Endothelial cell of umbilical vein (primary cell): ENCODE data around the gene EVI5. TPM values are rescaled to one million over a fixed set of nuclear protein-coding genes. Genes with fewer than 3 reads are reported as not detected.

Experiments
- BruUV-seq: library from RNA; stranded (reverse); fragments of 400-500 nt; replicated peaks from 2 replicates; lab custom pipeline; 2021; lab: Mats Ljungman, UMichigan
- CTCF ChIA-PET: fragments of 300-600, 350-600 bp; sonication (Branson Sonifier 250); formaldehyde crosslinking; loops from one replicate; lab custom pipeline; 2021; ENCODE audit warnings: antibody characterized with exemption, inconsistent platforms; lab: Charles Lee
- POLR2A ChIA-PET: fragments of 300-600, 350-600 bp; sonication (Branson Sonifier 250); formaldehyde crosslinking; loops from one replicate; lab custom pipeline; 2021; ENCODE audit warnings: antibody characterized with exemption, inconsistent platforms; lab: Charles Lee
- DNase-seq: peaks from one replicate; pipeline ENCODE4 v3.0.0-alpha.2; 2011; ENCODE audit warnings: low read depth, low spot score
- FAIRE-seq: peaks from 2 replicates; lab custom pipeline; 2011; peaks lifted over from hg19 to GRCh38; lab: Jason Lieb, UNC
- H2AFZ ChIP-seq: 2 replicates; pipeline ENCODE4 v1.6.0; 2012; ENCODE audit warnings: low read depth, low read length, control low read depth, inconsistent platforms
- H3K27ac ChIP-seq: 2 replicates; pipeline ENCODE4 v1.5.1; 2011; ENCODE audit warnings: low read depth, mild to moderate bottlenecking, control low read depth, low read length, moderate library complexity; ENCODE audit not compliant: insufficient read depth
- H3K27me3 ChIP-seq, 2 experiments: 2 replicates each; pipeline versions ENCODE4 v1.6.0 to v1.6.1; 2011; ENCODE audit warnings: low read length in 2 of 2, mixed read lengths in 1 of 2; ENCODE audit not compliant: control insufficient read depth in 2 of 2, insufficient read depth in 2 of 2
- H3K36me3 ChIP-seq, 2 experiments: 2 replicates in 1 of 2; 3 replicates in 1 of 2; pipeline ENCODE4 v1.5.1; 2011; ENCODE audit warnings: low read length in 2 of 2, mild to moderate bottlenecking in 1 of 2, moderate library complexity in 1 of 2; ENCODE audit not compliant: control insufficient read depth in 2 of 2, insufficient read depth in 2 of 2; ENCODE audit errors: extremely low read depth in 1 of 2
- H3K4me1 ChIP-seq: 3 replicates; pipeline ENCODE4 v1.5.1; 2011; ENCODE audit warnings: mild to moderate bottlenecking, low read length; ENCODE audit not compliant: control insufficient read depth, insufficient read depth; ENCODE audit errors: extremely low read depth
- H3K4me2 ChIP-seq: 2 replicates; pipeline ENCODE4 v1.6.1; 2011; ENCODE audit warnings: low read length, control low read depth, mixed read lengths; ENCODE audit not compliant: insufficient read depth
- H3K4me3 ChIP-seq, 3 experiments: fragments of 200-600 bp in 1 of 3; sonication (generic), shearing (Covaris generic) in 1 of 3; replicated peaks in 1 of 3; 2 replicates each; pipeline ENCODE4 v1.5.1; 2011 to 2016; ENCODE audit warnings: control low read depth in 3 of 3, low read length in 3 of 3, mild to moderate bottlenecking in 2 of 3, inconsistent platforms in 1 of 3, low read depth in 1 of 3, moderate library complexity in 1 of 3; ENCODE audit not compliant: insufficient read depth in 1 of 3
- H3K79me2 ChIP-seq: 2 replicates; pipeline ENCODE4 v1.6.0; 2012; ENCODE audit warnings: low read length, inconsistent platforms; ENCODE audit not compliant: control insufficient read depth, insufficient read depth
- H3K9ac ChIP-seq: replicated peaks from 2 replicates; pipeline ENCODE3; 2011; ENCODE audit warnings: low read length, control low read depth; ENCODE audit not compliant: insufficient read depth; ENCODE audit errors: extremely low read depth
- H3K9me1 ChIP-seq: replicated peaks from 3 replicates; pipeline ENCODE4 v1.6.0; 2011; ENCODE audit warnings: mild to moderate bottlenecking, low read length; ENCODE audit not compliant: control insufficient read depth, insufficient read depth; ENCODE audit errors: extremely low read depth
- H3K9me3 ChIP-seq: replicated peaks from 2 replicates; pipeline ENCODE4 v1.5.1; 2012; ENCODE audit warnings: low read length, inconsistent platforms; ENCODE audit not compliant: control insufficient read depth, insufficient read depth
- H4K20me1 ChIP-seq: replicated peaks from 2 replicates; pipeline ENCODE3; 2011; ENCODE audit warnings: mild to moderate bottlenecking, low read length; ENCODE audit not compliant: control insufficient read depth, insufficient read depth; ENCODE audit errors: extremely low read depth
- EZH2 ChIP-seq: IDR thresholded peaks from 2 replicates; pipeline ENCODE4 v1.6.1; 2012; ENCODE audit warnings: borderline replicate concordance, low read depth, mild to moderate bottlenecking, moderate library complexity, low read length, inconsistent platforms; ENCODE audit not compliant: severe bottlenecking
- FOS ChIP-seq: IDR thresholded peaks from 2 replicates; pipeline ENCODE4 v1.6.1; 2011; ENCODE audit warnings: mild to moderate bottlenecking, low read length, moderate library complexity, borderline replicate concordance; ENCODE audit not compliant: insufficient read depth
- GATA2 ChIP-seq: IDR thresholded peaks from 2 replicates; pipeline ENCODE4 v1.7.0; 2011; ENCODE audit warnings: low read depth, mild to moderate bottlenecking, moderate library complexity, mixed read lengths, low read length; ENCODE audit not compliant: insufficient read length, insufficient read depth
- JUN ChIP-seq: IDR thresholded peaks from 2 replicates; pipeline ENCODE4 v1.6.1; 2011; ENCODE audit warnings: borderline replicate concordance, low read depth; ENCODE audit not compliant: insufficient read length, insufficient read depth
- MYC ChIP-seq: IDR thresholded peaks from one replicate; pipeline ENCODE4 v1.6.1; 2011; ENCODE audit warnings: mild to moderate bottlenecking, low read depth, low read length
- POLR2A ChIP-seq: IDR thresholded peaks from 2 replicates; pipeline ENCODE4 v1.6.1; 2012; ENCODE audit warnings: low read depth, mild to moderate bottlenecking, control low read depth, low read length
- POLR2AphosphoS5 ChIP-seq: IDR thresholded peaks from 2 replicates; pipeline ENCODE4 v1.6.1; 2012; ENCODE audit warnings: low read depth, mild to moderate bottlenecking, control low read depth, low read length, moderate library complexity; ENCODE audit not compliant: insufficient read depth
- dilution Hi-C: fragments of 300-500 bp; cut with MboI; formaldehyde crosslinking; loops from one replicate; pipeline ENCODE4 v1.15.0; 2019; ENCODE audit warnings: low sequenced_read_pairs; ENCODE audit not compliant: extremely low pct_ligation_motif_present
- intact Hi-C: fragments of 100-400 bp; cut with micrococcal nuclease; formaldehyde crosslinking; loops from one replicate; pipeline ENCODE4 v1.10.0; 2022
- polyA plus RNA-seq, 4 experiments: library from polyadenylated mRNA; depleted of rRNA in 3 of 4; stranded (reverse) in 3 of 4; unstranded in 1 of 4; fragments of >200 nt; gene quantifications; 2 replicates each; pipeline versions ENCODE4 v1.2.1 to v1.2.3, GENCODE V29; 2011 to 2012; ENCODE audit warnings: missing spikeins in 1 of 4
- total RNA-seq: library from RNA; stranded (reverse); gene quantifications from 2 replicates; pipeline ENCODE4 v1.2.3, GENCODE V29; 2021
- TF ChIP-seq, protein P1 (sequence below): IDR thresholded peaks from 2 replicates; pipeline ENCODE4 v1.6.1; 2011; ENCODE audit not compliant: insufficient read depth, insufficient read length
- TF ChIP-seq, protein P2 (sequence below), 2 donors: IDR thresholded peaks; 1 replicate in 1 of 2; 2 replicates in 1 of 2; pipeline ENCODE4 v1.5.1; 2011; ENCODE audit warnings: low read length in 2 of 2, mild to moderate bottlenecking in 2 of 2, moderate library complexity in 2 of 2, control low read depth in 1 of 2, inconsistent platforms in 1 of 2, low read depth in 1 of 2; ENCODE audit not compliant: insufficient read depth in 1 of 2; ENCODE audit errors: extremely low read depth in 1 of 2

The EVI5 gene
- total and polyA plus RNA-seq, 2 donors (not counting 3 experiments of a cell fraction or from before 2014, with no cell fraction given), result 5.0 to 26.2 TPM

DNA sequence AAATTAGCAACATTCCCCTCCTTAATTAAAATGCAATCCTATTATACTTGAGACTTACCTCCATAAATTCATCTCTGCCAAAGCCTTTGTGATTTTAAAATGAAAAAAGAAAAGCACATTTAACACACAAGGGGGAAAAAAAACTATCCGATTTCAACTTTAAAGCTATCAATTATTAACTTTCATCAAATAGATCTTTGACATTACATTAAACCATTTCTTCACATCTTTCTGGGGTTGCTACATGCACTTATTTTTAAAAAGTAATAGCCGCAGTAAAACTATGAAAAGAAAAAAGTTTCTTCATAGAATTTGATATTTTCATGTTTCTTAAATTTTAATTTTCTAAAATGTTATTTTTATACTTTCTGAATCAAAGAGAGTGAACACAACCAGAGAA is 71.0 kb downstream of the EVI5 start:
- H3K27ac ChIP-seq, result no peak overlapping the region
- no peak overlapping the region for H3K9ac ChIP-seq
- H2AFZ ChIP-seq, result no peak overlapping the region
- H3K9me1 ChIP-seq, result no peaks in the 10 kb centered on the region
- DNase-seq, result no peak
- no peaks in the 10 kb centered on the region for H4K20me1 ChIP-seq
- BruUV-seq, result no TSS peak
- H3K4me3 ChIP-seq, result no peak overlapping the region
- H3K27me3 ChIP-seq, result no peaks in the 10 kb centered on the region
- H3K36me3 ChIP-seq, result no peaks in the 10 kb centered on the region
- H3K4me1 ChIP-seq, result no peaks in the 10 kb centered on the region
- H3K79me2 ChIP-seq, result no peaks in the 10 kb centered on the region
- no peak for TF ChIP-seq FOS
- H3K9me3 ChIP-seq, result no peaks in the 10 kb centered on the region
- POLR2A ChIA-PET, result no interaction called here
- dilution Hi-C loops (no loop called here), intact Hi-C loops (no loop called here)
- FAIRE-seq, result no peak
- CTCF ChIA-PET, result no interaction called here
- H3K4me2 ChIP-seq, result no peak overlapping the region

DNA sequence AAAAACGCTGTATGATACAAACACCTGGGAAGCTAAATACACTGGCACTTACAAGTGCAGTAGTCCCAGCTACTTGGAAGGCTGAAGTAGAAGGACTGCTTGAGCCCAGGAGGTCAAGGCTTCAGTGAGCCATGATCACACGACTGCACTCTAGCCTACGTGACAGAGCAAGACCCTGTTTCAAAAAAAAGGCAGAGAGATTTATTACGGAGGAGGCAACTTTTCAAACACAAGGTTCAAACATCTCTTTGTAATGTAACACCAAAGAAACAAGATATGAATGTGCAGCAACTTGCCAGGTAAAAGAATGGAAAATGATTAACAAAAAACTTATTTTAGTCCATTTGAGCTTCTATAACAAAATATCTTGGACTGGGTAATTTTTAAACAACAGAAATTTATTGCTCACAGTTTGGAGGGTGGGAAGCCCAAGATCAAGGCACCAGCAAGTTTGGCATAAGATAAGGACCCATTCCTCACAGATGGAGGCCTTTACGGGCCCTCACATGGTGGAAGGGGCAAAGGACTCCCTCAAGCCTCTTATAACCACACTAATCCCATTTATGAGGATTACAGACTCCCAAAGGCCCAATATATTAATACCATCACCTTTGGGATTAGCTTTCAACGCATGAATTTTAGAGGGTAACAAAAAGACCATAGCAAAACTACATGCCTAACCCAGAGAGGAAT is 73.3 kb downstream of the EVI5 start:
- no peak for TF ChIP-seq JUN
- TF ChIP-seq EZH2, result no peak
- TF ChIP-seq, protein P1, sequence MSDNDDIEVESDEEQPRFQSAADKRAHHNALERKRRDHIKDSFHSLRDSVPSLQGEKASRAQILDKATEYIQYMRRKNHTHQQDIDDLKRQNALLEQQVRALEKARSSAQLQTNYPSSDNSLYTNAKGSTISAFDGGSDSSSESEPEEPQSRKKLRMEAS, result no peak
- no peak for TF ChIP-seq POLR2AphosphoS5
- no peak for TF ChIP-seq FOS
- TF ChIP-seq, protein P2, sequence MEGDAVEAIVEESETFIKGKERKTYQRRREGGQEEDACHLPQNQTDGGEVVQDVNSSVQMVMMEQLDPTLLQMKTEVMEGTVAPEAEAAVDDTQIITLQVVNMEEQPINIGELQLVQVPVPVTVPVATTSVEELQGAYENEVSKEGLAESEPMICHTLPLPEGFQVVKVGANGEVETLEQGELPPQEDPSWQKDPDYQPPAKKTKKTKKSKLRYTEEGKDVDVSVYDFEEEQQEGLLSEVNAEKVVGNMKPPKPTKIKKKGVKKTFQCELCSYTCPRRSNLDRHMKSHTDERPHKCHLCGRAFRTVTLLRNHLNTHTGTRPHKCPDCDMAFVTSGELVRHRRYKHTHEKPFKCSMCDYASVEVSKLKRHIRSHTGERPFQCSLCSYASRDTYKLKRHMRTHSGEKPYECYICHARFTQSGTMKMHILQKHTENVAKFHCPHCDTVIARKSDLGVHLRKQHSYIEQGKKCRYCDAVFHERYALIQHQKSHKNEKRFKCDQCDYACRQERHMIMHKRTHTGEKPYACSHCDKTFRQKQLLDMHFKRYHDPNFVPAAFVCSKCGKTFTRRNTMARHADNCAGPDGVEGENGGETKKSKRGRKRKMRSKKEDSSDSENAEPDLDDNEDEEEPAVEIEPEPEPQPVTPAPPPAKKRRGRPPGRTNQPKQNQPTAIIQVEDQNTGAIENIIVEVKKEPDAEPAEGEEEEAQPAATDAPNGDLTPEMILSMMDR (IDR thresholded peaks at IDR 0.05; ENCODE audit: extremely low read depth in 1 of 2, insufficient read depth in 1 of 2, low read depth in 1 of 2, low read length in 2 of 2), result no peak
- TF ChIP-seq MYC, result no peak
- no peak for TF ChIP-seq GATA2
- no peak for TF ChIP-seq POLR2A
- FAIRE-seq (no peak), DNase-seq (no peak)
- POLR2A ChIA-PET, result no interaction called here
- no peak overlapping the region for H3K27ac ChIP-seq
- H3K79me2 ChIP-seq, result no peaks in the 10 kb centered on the region
- CTCF ChIA-PET, result interaction anchor here (1.0 to 1.3 kb wide), 3 partner anchors 35 to 282 kb away, joined by 3 to 5 read pairs (median 3); no protein-coding TSS in a partner anchor
- H3K9ac ChIP-seq, result no peak overlapping the region
- intact Hi-C loops (no loop called here), dilution Hi-C loops (no loop called here)
- H3K4me1 ChIP-seq, result peaks cover under 1% of the 10 kb centered on the region
- H4K20me1 ChIP-seq, result no peaks in the 10 kb centered on the region
- H3K27me3 ChIP-seq, result no peaks in the 10 kb centered on the region
- no peaks in the 10 kb centered on the region for H3K9me3 ChIP-seq
- H3K4me2 ChIP-seq, result no peak overlapping the region
- no peak overlapping the region for H2AFZ ChIP-seq
- H3K9me1 ChIP-seq, result no peaks in the 10 kb centered on the region
- no TSS peak for BruUV-seq
- H3K36me3 ChIP-seq, result no peaks in the 10 kb centered on the region
- no peak overlapping the region for H3K4me3 ChIP-seq
